ENCODE data around the gene RC3H2.

RC3H2 gene, protein sequence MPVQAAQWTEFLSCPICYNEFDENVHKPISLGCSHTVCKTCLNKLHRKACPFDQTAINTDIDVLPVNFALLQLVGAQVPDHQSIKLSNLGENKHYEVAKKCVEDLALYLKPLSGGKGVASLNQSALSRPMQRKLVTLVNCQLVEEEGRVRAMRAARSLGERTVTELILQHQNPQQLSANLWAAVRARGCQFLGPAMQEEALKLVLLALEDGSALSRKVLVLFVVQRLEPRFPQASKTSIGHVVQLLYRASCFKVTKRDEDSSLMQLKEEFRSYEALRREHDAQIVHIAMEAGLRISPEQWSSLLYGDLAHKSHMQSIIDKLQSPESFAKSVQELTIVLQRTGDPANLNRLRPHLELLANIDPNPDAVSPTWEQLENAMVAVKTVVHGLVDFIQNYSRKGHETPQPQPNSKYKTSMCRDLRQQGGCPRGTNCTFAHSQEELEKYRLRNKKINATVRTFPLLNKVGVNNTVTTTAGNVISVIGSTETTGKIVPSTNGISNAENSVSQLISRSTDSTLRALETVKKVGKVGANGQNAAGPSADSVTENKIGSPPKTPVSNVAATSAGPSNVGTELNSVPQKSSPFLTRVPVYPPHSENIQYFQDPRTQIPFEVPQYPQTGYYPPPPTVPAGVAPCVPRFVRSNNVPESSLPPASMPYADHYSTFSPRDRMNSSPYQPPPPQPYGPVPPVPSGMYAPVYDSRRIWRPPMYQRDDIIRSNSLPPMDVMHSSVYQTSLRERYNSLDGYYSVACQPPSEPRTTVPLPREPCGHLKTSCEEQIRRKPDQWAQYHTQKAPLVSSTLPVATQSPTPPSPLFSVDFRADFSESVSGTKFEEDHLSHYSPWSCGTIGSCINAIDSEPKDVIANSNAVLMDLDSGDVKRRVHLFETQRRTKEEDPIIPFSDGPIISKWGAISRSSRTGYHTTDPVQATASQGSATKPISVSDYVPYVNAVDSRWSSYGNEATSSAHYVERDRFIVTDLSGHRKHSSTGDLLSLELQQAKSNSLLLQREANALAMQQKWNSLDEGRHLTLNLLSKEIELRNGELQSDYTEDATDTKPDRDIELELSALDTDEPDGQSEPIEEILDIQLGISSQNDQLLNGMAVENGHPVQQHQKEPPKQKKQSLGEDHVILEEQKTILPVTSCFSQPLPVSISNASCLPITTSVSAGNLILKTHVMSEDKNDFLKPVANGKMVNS

DNA sequence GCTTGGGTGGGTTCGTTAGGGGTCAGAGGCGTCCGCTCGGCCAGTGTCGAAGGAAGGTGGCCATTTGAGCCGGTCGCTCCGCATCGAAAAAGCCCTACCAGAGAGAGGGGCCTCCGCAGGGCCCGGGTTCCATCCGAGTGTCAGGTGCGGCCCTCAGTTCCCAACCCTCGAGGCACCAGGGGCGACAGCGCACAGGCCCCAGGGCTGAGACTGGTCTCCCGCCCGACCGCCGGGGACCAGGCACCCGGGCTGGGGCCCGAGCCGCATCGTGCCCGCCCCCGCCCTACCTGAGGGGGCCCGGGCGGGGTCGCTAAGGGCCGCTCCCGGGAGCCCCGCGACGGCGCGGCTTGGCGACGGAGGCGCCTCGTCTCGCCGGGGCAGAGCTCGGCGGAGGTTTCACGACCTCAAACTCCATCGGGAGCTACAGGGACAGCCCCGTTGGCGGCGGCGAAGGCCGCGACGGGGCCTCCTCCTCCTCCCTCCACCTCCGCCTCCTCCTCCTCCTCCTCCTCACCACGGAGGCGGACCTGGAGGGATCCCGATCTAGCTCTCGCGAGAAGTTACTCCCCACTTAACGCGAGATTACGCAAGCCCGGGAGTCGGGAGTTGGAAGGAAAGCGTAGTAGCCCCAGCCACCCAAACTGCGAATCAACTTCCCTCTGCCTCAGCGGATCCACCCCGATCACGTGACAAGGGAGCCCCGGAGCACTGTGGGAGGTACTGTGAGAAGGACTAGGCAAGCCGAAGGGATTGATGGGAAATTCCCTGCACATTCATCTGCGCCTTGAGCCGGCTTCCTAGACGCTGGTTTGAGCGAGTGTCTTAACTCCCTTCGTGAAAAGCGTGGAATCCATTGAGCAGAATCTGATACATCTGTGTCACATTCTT, at the start of gene RC3H2:
RC3H2 (minus strand) TSS at position 537 of the 888 bp plus-strand sequence. CDS start 7,850 bp downstream, outside the sequence.
- DNase-seq (ENCODE audit: low spot score) (peak; percentile 100), FAIRE-seq (peak; percentile 96)

GRCh38 chr9:122954253-122954691, 49.1 kb upstream of the RC3H2 start:
- DNase-seq (ENCODE audit: low spot score) (no peak), FAIRE-seq (no peak)

- DNase-seq (ENCODE audit: low spot score): no peak
- no peak for FAIRE-seq
Measured at GRCh38 chr9:122951056-122951455, 45.9 kb upstream of the RC3H2 start.

GRCh38 chr9:122950263-122950662, 45.1 kb upstream of the RC3H2 start:
- no peak for DNase-seq (ENCODE audit: low spot score)
- no peak for FAIRE-seq

DNA sequence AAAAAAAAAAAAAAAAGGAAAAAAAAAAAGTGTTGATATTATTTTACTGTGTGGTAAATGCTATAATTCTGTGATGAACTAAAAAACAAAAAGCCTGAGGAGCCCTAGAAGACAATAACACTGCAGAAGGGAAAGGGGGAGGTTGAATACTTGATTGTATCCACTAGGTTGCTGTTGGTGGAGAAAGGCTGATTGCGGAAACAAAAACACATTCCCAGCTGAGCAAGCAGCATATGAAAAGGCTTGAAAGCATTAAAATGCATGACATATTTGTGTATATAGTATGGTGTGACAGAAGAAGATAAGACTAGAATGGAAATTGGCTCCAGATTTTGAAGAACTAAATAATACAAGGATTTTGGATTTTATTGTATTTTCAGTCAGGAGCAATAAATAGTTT, 44.5 kb upstream of the RC3H2 start:
- FAIRE-seq (no peak), DNase-seq (ENCODE audit: low spot score) (no peak)

- no peak for FAIRE-seq
Measured at GRCh38 chr9:122948313-122948712, 43.2 kb upstream of the RC3H2 start.

GRCh38 chr9:122946461-122947005, 41.4 kb upstream of the RC3H2 start:
- no peak for DNase-seq (ENCODE audit: low spot score)
- no peak for FAIRE-seq

More at GRCh38 chr9:122948313-122948712, 43.2 kb upstream of the RC3H2 start:
- DNase-seq (ENCODE audit: low spot score): no peak

DNA sequence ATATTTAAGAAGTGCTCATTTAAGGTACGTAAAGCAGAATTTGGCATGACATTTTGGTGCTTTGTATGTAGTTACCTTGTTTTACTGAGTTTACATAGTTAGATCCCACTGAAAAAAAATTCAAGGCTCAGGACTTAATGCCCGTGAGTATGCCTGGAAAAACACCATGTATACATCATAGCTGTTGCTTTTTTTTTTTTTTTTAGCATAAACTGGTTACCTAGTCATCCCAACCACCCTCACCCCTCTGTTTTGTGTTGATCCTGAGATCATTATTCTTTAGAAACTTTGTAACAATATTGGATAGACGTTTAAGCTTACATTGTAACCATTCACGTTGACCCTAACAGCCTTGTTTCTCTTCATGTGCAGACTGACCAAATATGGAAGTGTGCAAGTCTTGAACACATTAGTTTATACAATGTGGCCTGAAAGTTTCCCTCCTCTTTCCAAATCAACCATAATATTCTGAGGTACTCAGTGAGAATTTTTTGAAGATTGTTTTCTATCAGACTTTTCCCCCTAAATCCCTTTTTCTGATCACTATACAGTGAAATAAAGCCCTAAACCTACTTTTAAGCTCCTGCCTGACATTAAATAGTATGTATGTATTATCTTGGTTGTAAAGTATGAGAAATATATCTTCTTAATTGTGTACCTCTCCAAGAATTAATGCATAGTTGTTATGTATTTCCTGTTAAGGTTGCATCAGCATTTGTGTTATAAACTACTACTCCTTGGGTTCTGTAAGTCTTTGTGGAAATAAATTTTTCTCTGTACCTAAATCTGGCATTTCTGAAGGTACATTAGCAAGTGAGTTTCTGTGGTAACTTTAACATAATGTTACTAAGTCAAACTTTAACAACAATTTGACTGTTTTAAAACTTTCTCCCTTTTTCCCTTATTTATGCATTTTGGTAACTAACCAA, 40.1 kb upstream of the RC3H2 start:
- FAIRE-seq: no peak
- DNase-seq (ENCODE audit: low spot score): no peak

DNA sequence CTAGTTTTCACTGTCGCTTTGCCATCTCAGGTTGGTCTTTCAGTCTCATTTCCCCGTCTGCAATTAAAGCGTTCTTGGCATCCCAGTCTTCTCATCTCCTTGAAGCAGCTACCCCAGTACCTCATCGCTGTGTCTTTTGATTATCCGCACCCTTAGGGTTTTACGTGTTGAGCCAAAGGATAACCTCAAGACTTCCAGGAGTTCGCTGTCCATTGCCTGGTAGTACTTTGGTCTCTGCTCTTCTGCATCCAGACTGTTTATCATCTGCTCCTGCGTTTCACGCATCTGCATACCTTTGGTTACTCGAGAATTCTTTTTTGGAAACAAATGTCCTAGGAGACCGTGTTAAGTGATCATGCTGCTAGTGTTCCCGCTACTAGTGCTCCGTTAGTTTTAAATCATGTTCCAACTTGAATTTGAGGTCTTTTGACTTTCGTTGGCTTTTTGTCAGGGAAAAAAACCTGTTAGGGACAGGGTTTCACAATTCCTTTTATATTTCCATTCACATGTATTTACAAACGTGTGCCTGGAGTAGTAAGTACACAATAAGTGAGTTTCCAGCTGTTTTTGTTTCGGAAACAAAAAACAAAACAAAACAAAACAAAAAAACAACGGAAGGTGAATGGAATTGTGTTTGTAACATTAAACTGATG, 36.5 kb upstream of the RC3H2 start:
- FAIRE-seq: no peak
- peak; percentile 19 for DNase-seq (ENCODE audit: low spot score)

DNA sequence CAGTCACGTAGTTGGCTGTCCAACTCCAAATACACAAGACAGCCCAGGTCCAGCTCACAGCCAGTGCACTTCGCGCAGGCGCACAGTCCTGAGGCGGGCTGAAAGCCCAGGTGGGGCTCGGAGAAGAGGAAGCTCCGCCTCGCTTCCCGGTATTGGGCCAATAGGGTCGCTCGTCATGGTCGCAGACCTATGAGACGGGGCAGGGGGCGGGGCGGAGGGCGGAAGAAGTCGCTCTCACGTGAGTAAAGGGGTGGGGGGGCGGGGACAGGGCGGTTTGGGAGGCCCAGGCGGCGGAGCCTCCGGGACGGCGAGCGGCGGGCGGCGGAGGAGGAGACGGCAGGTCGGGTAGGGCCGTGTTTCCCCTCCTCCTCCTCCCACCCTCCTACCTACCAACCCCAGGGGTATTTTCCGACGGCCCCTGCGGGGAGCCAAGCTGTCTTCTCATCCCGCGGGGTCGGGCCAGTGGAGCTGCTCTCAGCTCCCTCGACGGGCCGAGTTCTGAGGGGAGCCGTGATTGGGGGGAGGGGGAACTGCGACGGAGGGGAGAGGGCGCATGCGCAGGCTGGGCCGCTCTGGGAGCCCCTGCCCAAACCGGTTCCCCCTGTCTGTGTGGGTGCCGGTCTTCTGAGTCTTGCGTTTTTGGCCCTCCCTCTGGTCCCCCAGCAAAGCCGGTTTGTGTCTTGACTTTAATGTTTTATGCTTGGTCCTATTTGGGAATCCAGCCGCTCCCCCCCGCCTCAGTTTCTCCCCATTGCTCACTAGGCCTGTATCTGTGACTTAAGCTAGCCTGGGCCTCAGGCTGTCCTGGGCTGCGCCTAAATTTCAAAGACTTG, 35.8 kb upstream of the RC3H2 start, which contains the start of gene RABGAP1:
RABGAP1 (plus strand) TSS at position 272 of the 833 bp plus-strand sequence. CDS start 16,040 bp downstream, outside the sequence.
- DNase-seq (ENCODE audit: low spot score) (peak; percentile 95), FAIRE-seq (peak; percentile 66)

- DNase-seq (ENCODE audit: low spot score) (no peak), FAIRE-seq (no peak)
Measured at GRCh38 chr9:122940454-122940748, 35.2 kb upstream of the RC3H2 start.

DNA sequence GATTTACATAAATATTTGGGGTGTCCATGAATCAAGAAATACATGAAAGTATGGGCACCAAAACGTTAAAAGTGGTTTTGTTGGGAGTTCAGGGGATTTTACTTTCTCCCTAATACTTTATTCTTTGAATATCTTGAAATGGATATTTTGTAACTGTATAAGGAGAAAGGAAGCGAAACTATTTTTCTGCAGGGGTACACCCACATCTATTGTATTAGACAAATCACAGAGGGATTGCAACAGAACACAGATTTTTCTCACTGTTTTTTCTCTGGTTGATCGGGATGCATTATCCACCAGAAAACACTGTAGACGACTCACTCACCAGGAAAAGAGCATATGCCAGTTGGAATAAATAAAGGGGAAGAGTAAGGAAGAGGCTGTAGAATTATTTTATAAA, 34.4 kb upstream of the RC3H2 start:
- FAIRE-seq (no peak), DNase-seq (ENCODE audit: low spot score) (no peak)

GRCh38 chr9:122936883-122937282, 31.7 kb upstream of the RC3H2 start:
- FAIRE-seq: no peak
- DNase-seq (ENCODE audit: low spot score): no peak

GRCh38 chr9:122936464-122936863, 31.3 kb upstream of the RC3H2 start:
- no peak for FAIRE-seq
- DNase-seq (ENCODE audit: low spot score): no peak

- FAIRE-seq: peak; percentile 77
- peak; percentile 86 for DNase-seq (ENCODE audit: low spot score)
Measured at GRCh38 chr9:122931226-122932121, 26.3 kb upstream of the RC3H2 start, which contains the start of gene ZBTB26. TSS of gene ZBTB26 (minus strand) at chr9:122931512. CDS start at chr9:122919934, 11,578 bp downstream.

GRCh38 chr9:122930541-122931225, 25.5 kb upstream of the RC3H2 start:
- DNase-seq (ENCODE audit: low spot score): no peak

More at GRCh38 chr9:122930541-122931225, 25.5 kb upstream of the RC3H2 start:
- FAIRE-seq: no peak
